Mesothelial cell of epicardium (in vitro differentiated cells): ENCODE measurements around the gene SYCN. TPM values are rescaled to one million over a fixed set of nuclear protein-coding genes. Genes with fewer than 3 reads are reported as not detected.

ENCODE experiments used
- DNase-seq, 2 experiments: peaks; one replicate each; pipeline ENCODE4 v3.0.0; 2021; ENCODE audit warnings: low spot score in 2 of 2; ENCODE audit not compliant: unreplicated experiment in 2 of 2
- H3K27ac Mint-ChIP-seq: 2 replicates; pipeline ENCODE4 v1.8.0; 2021; ENCODE audit warnings: mixed read lengths
- H3K27me3 Mint-ChIP-seq: 2 replicates; pipeline ENCODE4 v1.8.0; 2021; ENCODE audit warnings: low read depth, mixed read lengths
- H3K36me3 Mint-ChIP-seq: 2 replicates; pipeline ENCODE4 v1.8.0; 2021; ENCODE audit warnings: mixed read lengths
- H3K4me1 Mint-ChIP-seq: 2 replicates; pipeline ENCODE4 v1.8.0; 2021; ENCODE audit warnings: mixed read lengths
- H3K4me3 Mint-ChIP-seq: 2 replicates; pipeline ENCODE4 v1.8.0; 2021; ENCODE audit warnings: mild to moderate bottlenecking, moderate library complexity, mixed read lengths
- H3K9me3 Mint-ChIP-seq: 2 replicates; pipeline ENCODE4 v1.8.0; 2021; ENCODE audit warnings: mixed read lengths
- total RNA-seq: library from RNA; stranded (reverse); gene quantifications from 3 replicates; pipeline ENCODE4 v1.2.1, GENCODE V29; 2021
- TF ChIP-seq, protein P1 (sequence below): fragments of 200-600 bp; sonication (generic); IDR thresholded peaks from one replicate; pipeline ENCODE4 v1.5.0; 2021; ENCODE audit warnings: antibody characterized with exemption; ENCODE audit not compliant: unreplicated experiment

Gene SYCN
- total RNA-seq, 1 donor from 2014 or later, result not detected

DNA sequence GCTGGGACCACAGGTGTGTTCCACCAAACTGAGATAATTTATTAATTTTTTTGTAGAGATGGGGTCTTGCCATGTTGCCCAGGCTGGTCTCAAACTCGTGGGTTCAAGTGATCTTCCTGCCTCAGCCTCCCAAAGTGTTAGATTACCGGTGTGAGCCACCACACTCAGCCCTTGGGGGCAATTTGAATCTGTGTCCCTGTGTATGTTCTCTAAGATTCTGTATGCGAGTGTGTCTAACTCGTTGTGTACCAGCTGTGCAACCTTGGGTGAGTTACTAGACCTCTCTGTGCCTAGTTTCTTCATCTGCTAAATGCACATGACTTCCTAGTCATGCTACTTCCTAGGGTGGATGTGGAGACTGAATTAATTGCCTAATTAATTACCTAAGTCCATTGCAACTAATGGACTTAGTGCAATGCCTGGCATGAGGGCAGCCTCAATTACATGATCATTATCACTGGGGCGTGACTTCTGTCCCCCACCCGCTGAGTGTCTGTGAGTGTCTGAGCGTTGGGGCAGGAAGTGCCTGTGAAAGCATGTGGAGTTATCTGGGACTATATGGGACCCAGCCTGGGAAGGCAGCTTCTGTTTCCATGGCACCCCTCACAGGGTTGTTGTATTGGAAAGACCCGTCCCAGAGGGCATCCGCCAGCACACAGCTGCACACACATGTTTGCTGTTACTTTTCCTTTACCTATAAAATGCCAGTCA lies 9.1 kb downstream of the SYCN start:
- no peaks in the 10 kb centered on the region for H3K36me3 Mint-ChIP-seq
- no peaks in the 10 kb centered on the region for H3K9me3 Mint-ChIP-seq
- peaks cover 39% of the 10 kb centered on the region for H3K27me3 Mint-ChIP-seq

GRCh38 chr19:39193803-39194202 lies 10.3 kb downstream of the SYCN start:
- no peaks in the 10 kb centered on the region for H3K9me3 Mint-ChIP-seq
- peaks cover 32% of the 10 kb centered on the region for H3K27me3 Mint-ChIP-seq
- peak overlapping the region; percentile 66 for H3K27ac Mint-ChIP-seq
- DNase-seq, result no peak
- no peak overlapping the region for H3K4me3 Mint-ChIP-seq
- TF ChIP-seq, protein P1, sequence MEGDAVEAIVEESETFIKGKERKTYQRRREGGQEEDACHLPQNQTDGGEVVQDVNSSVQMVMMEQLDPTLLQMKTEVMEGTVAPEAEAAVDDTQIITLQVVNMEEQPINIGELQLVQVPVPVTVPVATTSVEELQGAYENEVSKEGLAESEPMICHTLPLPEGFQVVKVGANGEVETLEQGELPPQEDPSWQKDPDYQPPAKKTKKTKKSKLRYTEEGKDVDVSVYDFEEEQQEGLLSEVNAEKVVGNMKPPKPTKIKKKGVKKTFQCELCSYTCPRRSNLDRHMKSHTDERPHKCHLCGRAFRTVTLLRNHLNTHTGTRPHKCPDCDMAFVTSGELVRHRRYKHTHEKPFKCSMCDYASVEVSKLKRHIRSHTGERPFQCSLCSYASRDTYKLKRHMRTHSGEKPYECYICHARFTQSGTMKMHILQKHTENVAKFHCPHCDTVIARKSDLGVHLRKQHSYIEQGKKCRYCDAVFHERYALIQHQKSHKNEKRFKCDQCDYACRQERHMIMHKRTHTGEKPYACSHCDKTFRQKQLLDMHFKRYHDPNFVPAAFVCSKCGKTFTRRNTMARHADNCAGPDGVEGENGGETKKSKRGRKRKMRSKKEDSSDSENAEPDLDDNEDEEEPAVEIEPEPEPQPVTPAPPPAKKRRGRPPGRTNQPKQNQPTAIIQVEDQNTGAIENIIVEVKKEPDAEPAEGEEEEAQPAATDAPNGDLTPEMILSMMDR, result no peak
- peaks cover 32% of the 10 kb centered on the region for H3K4me1 Mint-ChIP-seq
- no peaks in the 10 kb centered on the region for H3K36me3 Mint-ChIP-seq

More for the DNA sequence above, 9.1 kb downstream of the SYCN start:
- Mint-ChIP-seq H3K27ac (no peak overlapping the region), H3K4me3 (peak overlapping the region; percentile 15), H3K4me1 (peaks cover 32% of the 10 kb centered on the region)
- DNase-seq, result no peak
- TF ChIP-seq, protein P1, result no peak

GRCh38 chr19:39192846-39193245 lies 11.2 kb downstream of the SYCN start:
- Mint-ChIP-seq H3K27ac (peak overlapping the region; percentile 37), H3K36me3 (no peaks in the 10 kb centered on the region), H3K27me3 (peaks cover 23% of the 10 kb centered on the region), H3K4me1 (peaks cover 32% of the 10 kb centered on the region), H3K9me3 (no peaks in the 10 kb centered on the region), H3K4me3 (no peak overlapping the region)
- no peak for DNase-seq
- TF ChIP-seq, protein P1, result no peak

GRCh38 chr19:39190768-39191167 lies 13.3 kb downstream of the SYCN start:
- Mint-ChIP-seq H3K36me3 (peaks cover 4% of the 10 kb centered on the region), H3K4me3 (no peak overlapping the region), H3K4me1 (peaks cover 24% of the 10 kb centered on the region), H3K27me3 (peaks cover 9% of the 10 kb centered on the region), H3K9me3 (no peaks in the 10 kb centered on the region), H3K27ac (peak overlapping the region; percentile 68)
- no peak for DNase-seq
- TF ChIP-seq, protein P1, result no peak

DNA sequence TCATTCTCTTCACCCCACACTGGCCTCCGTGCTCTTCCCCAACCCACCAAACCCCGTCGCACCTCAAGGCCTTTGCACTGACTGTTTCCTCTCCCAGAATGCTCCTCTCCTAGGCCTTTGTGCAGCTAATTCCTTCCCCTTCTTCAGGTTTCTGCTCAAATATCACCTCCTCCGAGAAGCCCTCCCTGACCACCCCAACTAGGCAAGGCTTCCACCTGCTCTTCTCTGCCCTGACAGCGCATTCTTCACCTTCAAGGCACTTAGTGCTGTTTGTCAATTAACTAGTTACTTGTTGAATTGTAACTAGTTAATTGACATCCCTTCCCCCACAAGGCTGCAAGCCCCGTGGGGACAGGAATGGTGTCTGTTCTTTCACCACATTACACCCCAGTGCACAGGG lies 15.1 kb downstream of the SYCN start:
- H3K27ac Mint-ChIP-seq, result no peak overlapping the region
- no peak overlapping the region for H3K4me3 Mint-ChIP-seq
- TF ChIP-seq, protein P1, result no peak
- H3K36me3 Mint-ChIP-seq, result peaks cover 5% of the 10 kb centered on the region
- peaks cover 13% of the 10 kb centered on the region for H3K4me1 Mint-ChIP-seq
- H3K27me3 Mint-ChIP-seq, result no peaks in the 10 kb centered on the region
- no peak for DNase-seq
- no peaks in the 10 kb centered on the region for H3K9me3 Mint-ChIP-seq
